NCI-H1436 (cell line): Measurements from ENCODE around the gene UBXN2A.
"Not testable (repeated sequence)": the region's sequence is repeated elsewhere in the genome, so short reads cannot be mapped to it uniquely, and the experiment has no call there.

ENCODE experiments used
- DNase-seq: peaks from one replicate; lab custom pipeline; 2025; lab: John Stamatoyannopoulos, UW

Gene UBXN2A

DNA sequence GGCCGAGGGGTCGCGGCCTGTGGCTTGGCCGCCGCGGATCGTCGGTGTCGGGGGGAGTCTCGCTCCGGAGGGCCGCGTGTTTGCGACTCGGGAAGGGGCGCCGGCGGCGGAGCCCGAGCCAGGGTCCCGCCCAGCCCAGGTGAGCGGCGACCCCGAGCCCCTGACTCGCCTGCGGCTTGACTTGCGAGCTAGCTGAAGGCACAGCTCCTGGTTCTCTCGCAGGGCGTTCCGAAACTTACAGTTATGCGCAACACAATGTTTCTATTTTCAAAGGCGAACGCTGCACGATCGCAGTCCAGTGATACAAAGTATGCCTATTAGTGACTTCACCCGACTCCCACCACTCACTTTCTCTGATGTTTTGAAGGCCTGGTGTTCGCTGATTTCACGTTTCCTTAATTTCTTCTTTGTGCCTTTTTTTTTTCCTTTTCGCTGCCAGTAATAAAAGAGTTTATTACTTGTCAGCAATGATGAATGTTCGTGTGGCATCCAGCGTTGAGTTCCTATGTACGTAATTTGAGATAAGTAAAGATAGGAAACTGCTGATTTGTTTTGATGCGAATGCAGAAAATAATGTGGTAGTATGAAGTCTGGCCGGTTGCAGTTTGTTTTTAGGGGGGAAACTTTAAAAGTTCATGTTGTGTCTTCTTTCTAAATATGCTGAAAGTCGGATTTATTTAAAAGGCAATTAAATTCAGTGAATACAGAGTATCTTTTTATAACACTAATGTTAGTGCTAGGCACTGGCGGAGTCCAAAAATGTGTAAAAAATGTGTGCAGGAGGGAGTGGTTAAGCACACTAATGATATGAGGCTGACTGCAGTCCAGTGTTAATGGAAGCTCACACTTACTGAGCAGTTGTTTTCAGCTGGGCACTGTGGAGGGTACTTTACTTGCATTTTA lies 706 bp downstream of the UBXN2A start:
- DNase-seq, result no peak

DNA sequence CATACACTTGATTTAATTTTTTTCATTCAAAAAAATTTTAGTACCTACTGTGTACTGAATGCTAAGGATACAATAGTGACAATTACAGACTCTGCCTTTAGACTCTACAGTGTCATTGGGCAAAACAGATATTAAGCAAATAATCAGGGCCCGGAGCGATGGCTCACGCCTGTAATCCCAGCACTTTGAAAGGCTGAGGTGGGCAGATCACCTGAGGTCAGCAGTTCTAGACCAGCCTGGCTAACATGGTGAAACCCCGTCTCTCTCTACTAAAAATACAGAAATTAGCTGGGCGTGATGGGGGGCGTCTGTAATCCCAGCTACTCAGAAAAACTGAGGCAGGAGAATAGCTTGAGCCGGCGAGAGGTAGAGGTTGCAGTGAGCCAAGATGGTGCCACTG lies 1.4 kb downstream of the UBXN2A start:
- DNase-seq, result no peak

- no peak for DNase-seq
Observed at GRCh38 chr2:23943666-23944065, 3.4 kb downstream of the UBXN2A start.

- DNase-seq, result no peak
Observed at GRCh38 chr2:23944527-23944926, 4.3 kb downstream of the UBXN2A start.

GRCh38 chr2:23944976-23945375 lies 4.7 kb downstream of the UBXN2A start:
- no peak for DNase-seq

DNA sequence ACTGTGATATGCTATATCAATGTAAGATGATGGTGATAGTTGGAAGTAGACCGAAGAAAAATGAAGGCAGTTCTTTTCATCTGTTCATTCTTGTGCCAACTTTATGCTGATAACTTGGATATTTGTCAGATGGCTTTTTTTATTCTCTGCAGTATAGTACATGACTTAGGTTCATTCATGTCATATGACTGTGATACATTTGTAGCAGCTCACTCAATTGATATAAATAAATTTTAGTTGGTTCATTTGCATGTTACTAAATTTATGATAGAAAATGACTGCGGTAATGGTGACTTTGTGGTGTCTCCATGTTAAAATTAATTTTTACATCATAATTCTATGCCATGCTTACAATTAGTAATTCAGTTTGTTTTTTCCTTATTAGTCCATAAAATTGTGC lies 7.1 kb downstream of the UBXN2A start:
- DNase-seq, result no peak

DNA sequence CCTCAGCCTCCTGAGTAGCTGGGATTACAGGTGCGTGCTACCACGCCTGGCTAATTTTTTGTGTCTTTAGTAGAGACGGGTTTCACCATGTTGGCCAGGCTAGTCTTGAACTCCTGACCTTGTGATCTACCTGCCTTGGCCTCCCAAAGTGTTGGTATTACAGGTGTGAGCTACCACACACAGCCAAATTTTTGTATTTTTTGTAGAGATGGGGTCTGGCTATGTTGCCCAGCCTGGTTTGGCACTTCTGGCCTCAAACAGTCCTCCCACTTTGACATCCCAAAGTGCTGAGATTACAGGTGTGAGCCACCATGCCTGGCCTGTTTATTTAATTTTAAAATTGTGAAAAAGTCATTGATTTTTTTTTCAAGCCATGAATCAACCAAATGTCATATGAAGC lies 12.3 kb downstream of the UBXN2A start:
- not testable (repeated sequence) for DNase-seq

- DNase-seq, result no peak
Observed at GRCh38 chr2:23953625-23954024, 13.4 kb downstream of the UBXN2A start.

- DNase-seq, result no peak
Observed at GRCh38 chr2:23954325-23955014, 14.2 kb downstream of the UBXN2A start.

DNA sequence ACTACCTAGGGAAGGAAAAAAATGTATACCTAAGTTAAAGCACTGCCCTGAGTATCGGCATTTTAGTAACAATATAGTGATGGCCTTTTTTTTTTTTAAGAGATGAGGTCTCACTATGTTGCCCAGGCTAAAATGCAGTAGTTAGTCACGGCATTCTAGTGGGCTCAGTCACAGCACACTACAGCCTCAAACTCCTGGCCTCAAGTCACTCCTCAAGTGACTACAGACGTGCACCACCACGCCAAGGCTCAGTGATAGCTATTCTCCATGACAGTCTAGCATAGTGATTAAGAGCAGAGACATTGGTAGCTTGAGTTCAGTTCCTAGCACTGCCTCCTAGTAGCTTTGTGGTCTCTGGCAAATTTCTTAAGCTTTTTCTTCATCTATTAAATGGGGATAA lies 27.6 kb downstream of the UBXN2A start:
- no peak for DNase-seq

GRCh38 chr2:23976883-23977282 lies 36.6 kb downstream of the UBXN2A start:
- no peak for DNase-seq

DNA sequence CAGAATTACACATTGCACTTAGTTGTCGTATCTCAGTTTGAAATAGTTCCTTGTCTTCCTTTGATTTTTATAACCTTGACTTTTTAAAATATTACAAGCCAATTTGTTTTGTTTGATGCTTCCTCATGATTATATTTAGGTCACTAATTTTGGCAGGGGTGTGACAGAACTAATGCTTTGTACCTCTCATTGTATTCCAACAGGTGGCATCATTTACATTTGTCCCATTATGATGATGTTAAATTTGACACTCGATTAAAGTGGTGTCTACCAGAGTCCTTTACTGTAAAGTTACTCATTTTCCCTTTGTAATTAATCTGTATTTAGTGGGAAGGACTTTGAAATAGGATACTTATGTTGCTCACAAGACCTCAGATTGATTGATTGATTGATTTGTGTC lies 48.1 kb downstream of the UBXN2A start:
- DNase-seq, result no peak

DNA sequence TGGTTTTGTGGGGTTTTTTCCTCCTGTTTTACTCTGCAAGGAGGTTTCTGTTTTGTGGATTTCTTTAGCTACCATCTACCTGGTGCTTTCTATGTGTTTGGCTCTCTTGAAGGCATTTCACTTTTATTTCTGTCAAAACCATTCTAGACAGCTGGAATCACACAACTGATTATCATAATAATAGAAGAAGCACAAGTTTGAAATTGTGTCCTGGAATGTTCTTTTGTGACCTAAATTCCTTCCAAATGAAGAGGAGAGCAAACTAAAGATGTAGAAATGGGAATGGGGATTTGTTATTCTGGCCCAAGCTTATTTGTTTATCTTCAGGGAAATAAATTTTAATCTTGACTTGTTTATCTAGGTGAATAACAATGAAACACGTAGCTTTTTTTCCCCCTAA lies 52.7 kb downstream of the UBXN2A start:
- DNase-seq, result no peak

DNA sequence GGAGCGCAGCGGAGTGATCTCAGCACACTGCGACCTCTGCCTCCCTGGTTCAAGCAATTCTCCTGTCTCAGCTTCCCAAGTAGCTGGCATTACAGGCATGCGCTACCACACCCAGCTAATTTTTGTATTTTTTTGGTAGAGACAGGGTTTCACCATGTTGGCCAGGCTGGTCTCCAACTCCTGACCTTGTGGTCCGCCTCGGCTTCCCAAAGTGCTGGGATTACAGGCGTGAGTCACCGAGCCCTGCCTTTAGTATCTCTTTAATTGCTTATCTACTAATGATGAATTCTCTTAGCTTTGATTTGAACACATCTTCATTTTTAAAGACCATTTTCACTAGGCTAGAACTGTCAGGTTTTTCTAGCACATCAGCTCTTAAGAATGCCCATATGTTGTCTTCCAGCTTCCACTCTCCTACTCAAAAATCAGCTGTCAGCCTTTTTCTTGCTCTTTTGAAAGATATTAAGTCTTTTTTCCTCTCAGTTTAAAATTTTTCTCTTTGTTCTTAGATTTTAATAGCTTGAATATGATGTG lies 53.5 kb downstream of the UBXN2A start:
- DNase-seq, result no peak

- DNase-seq, result no peak
Observed at GRCh38 chr2:23994567-23994966, 54.3 kb downstream of the UBXN2A start.

- DNase-seq, result no peak
Observed at GRCh38 chr2:24007693-24008092, 67.4 kb downstream of the UBXN2A start.

- no peak for DNase-seq
Observed at GRCh38 chr2:24008672-24009366, 68.6 kb downstream of the UBXN2A start.

DNA sequence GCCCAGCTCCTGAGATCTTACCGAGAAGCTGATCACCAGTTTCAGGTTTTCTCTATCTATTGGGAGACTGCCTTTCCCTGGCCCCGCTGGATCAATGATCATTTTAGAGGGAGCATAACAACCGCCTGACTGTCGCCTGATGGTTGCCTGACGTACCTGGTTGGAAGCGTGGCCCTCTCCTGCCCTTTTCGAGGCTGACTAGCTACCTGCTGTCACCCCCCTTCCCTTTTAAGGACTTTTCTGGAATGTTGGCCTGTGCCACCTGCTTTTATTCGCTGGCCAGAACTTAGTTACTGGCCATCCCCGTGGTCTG lies 69.1 kb downstream of the UBXN2A start:
- DNase-seq, result no peak

- DNase-seq, result no peak
Observed at GRCh38 chr2:24009680-24010476, 69.6 kb downstream of the UBXN2A start, which contains the start of gene MFSD2B. Gene MFSD2B, plus strand, starts transcription at chr2:24010085. Its CDS starts 12 bp downstream, at chr2:24010097.

DNA sequence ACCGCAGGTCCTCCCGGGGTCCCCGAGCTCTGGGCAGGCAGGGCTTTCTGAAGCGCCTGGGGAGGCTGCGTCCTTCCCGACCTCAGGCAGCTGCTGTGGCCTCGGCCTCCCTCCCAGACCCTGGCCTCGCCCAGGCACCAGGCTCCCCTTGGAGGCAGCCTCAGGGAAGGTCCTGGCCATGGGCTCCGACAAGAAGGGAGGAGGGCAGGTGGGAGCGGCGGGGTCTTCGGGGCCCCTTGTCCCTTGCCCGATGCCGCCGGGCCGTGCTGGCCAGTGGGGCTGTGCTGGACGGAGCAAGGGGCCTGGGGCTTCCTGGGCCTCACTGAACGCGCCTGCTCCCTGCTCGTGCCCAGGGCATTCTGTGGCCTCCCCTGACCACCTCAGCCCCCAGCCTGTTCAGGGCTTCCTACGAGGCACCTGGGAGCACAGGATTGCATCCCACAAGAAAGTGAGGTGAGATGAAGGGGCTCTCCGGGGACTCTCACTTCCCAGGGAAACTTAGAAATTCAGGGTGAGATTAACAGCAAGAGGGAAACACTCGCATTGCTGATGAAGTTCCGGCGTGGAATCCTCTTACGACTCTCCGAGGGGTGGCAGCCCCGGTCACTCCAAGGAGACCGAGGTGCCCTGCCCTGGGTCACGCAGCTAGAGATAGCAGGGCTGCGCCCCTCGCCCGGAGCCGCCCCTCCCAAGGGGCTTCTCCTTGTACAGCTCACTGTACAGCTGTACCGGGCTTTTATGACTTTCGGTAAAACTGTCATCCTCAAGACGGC lies 70.4 kb downstream of the UBXN2A start:
- no peak for DNase-seq
